WTC11 (cell line): Measurements from ENCODE around the gene SEPTIN10. TPM values are rescaled to one million over a fixed set of nuclear protein-coding genes. Genes with fewer than 3 reads are reported as not detected.

Experiments used
- ATAC-seq: fragments of 200-7000 bp; cut with Tn5 transposase; 2 replicates; pipeline ENCODE4 v1.10.0; 2021; ENCODE audit warnings: mild to moderate bottlenecking, moderate library complexity
- CTCF ChIA-PET: fragments of 300-600 bp; sonication (Branson Sonifier 250); formaldehyde crosslinking; loops from one replicate; lab custom pipeline; 2021; ENCODE audit warnings: antibody characterized with exemption; lab: Charles Lee
- POLR2A ChIA-PET: fragments of 350-600 bp; sonication (Branson Sonifier 250); formaldehyde crosslinking; loops from one replicate; lab custom pipeline; 2021; ENCODE audit warnings: antibody characterized with exemption; lab: Charles Lee
- DNase-seq: peaks from one replicate; pipeline ENCODE4 v3.0.0; 2021; ENCODE audit warnings: low spot score
- H3K27ac Mint-ChIP-seq: 2 replicates; pipeline ENCODE4 v1.8.0; 2021; ENCODE audit warnings: mixed read lengths
- H3K27me3 Mint-ChIP-seq: 2 replicates; pipeline ENCODE4 v1.8.0; 2021; ENCODE audit warnings: low read depth, mild to moderate bottlenecking, moderate library complexity, mixed read lengths
- H3K36me3 Mint-ChIP-seq: 2 replicates; pipeline ENCODE4 v1.8.0; 2021; ENCODE audit warnings: mixed read lengths
- H3K4me1 Mint-ChIP-seq: 2 replicates; pipeline ENCODE4 v1.8.0; 2022; ENCODE audit warnings: mixed read lengths
- H3K4me3 Mint-ChIP-seq: 2 replicates; pipeline ENCODE4 v1.8.0; 2021; ENCODE audit warnings: mild to moderate bottlenecking, moderate library complexity, mixed read lengths
- H3K9me3 Mint-ChIP-seq: 2 replicates; pipeline ENCODE4 v1.8.0; 2021; ENCODE audit warnings: mixed read lengths
- ATF1 ChIP-seq: sonication (generic); formaldehyde crosslinking; IDR thresholded peaks from 2 replicates; pipeline ENCODE4 v1.8.1; 2023; ENCODE audit warnings: mild to moderate bottlenecking, moderate library complexity, missing genetic modification reagents
- CTCF ChIP-seq: fragments of 200-600 bp; IDR thresholded peaks from 2 replicates; pipeline ENCODE4 v1.8.0; 2022; ENCODE audit warnings: antibody characterized with exemption
- EMX1 ChIP-seq: fragments of 250-450 bp; sonication (Bioruptor Pico); IDR thresholded peaks from 2 replicates; pipeline ENCODE4 v1.8.0; 2021; ENCODE audit warnings: mild to moderate bottlenecking
- GTF2I ChIP-seq: fragments of 250-450 bp; sonication (Bioruptor Pico); conservative IDR thresholded peaks from 2 replicates; pipeline ENCODE4 v1.4.0; 2021; ENCODE audit warnings: mild to moderate bottlenecking
- MLX ChIP-seq: sonication (generic); formaldehyde crosslinking; IDR thresholded peaks from 2 replicates; pipeline ENCODE4 v1.8.1; 2023; ENCODE audit warnings: mild to moderate bottlenecking, missing genetic modification reagents, moderate library complexity
- TEAD4 ChIP-seq: sonication (generic); formaldehyde crosslinking; IDR thresholded peaks from 2 replicates; pipeline ENCODE4 v1.8.0; 2022; ENCODE audit warnings: mild to moderate bottlenecking, missing genetic modification reagents
- TP53 ChIP-seq: sonication (generic); formaldehyde crosslinking; IDR thresholded peaks from 2 replicates; pipeline ENCODE4 v1.8.1; 2023; ENCODE audit warnings: mild to moderate bottlenecking, missing genetic modification reagents
- USF1 ChIP-seq: sonication (generic); formaldehyde crosslinking; IDR thresholded peaks from 2 replicates; pipeline ENCODE4 v1.8.0; 2022; ENCODE audit warnings: mild to moderate bottlenecking, missing genetic modification reagents
- ZNF138 ChIP-seq: sonication (generic); formaldehyde crosslinking; conservative IDR thresholded peaks from 2 replicates; pipeline ENCODE4 v1.8.1; 2022; ENCODE audit warnings: mild to moderate bottlenecking, moderate library complexity, missing genetic modification reagents
- ZNF219 ChIP-seq: sonication (generic); formaldehyde crosslinking; IDR thresholded peaks from 2 replicates; pipeline ENCODE4 v1.8.0; 2023; ENCODE audit warnings: missing genetic modification reagents, mild to moderate bottlenecking, borderline replicate concordance
- ZNF232 ChIP-seq: sonication (generic); formaldehyde crosslinking; IDR thresholded peaks from 2 replicates; pipeline ENCODE4 v1.8.0; 2022; ENCODE audit warnings: mild to moderate bottlenecking, missing genetic modification reagents
- ZNF263 ChIP-seq: sonication (generic); formaldehyde crosslinking; IDR thresholded peaks from 2 replicates; pipeline ENCODE4 v1.8.1; 2022; ENCODE audit warnings: low read depth, mild to moderate bottlenecking, moderate library complexity, missing genetic modification reagents
- ZNF317 ChIP-seq: sonication (generic); formaldehyde crosslinking; IDR thresholded peaks from 2 replicates; pipeline ENCODE4 v1.8.1; 2023; ENCODE audit warnings: low read depth, mild to moderate bottlenecking, moderate library complexity, missing genetic modification reagents, borderline replicate concordance
- ZNF423 ChIP-seq: fragments of 250-450 bp; sonication (Bioruptor Pico); IDR thresholded peaks from 2 replicates; pipeline ENCODE4 v2.1.2; 2022; ENCODE audit warnings: mild to moderate bottlenecking, moderate library complexity
- total RNA-seq: library from RNA; stranded (reverse); gene quantifications from 3 replicates; pipeline ENCODE4 v1.2.3, GENCODE V29; 2021
- TF ChIP-seq, protein P1 (sequence below): sonication (generic); formaldehyde crosslinking; IDR thresholded peaks from 2 replicates; pipeline ENCODE4 v1.8.1; 2022; ENCODE audit warnings: missing genetic modification reagents, borderline replicate concordance
- TF ChIP-seq, protein P2 (sequence below): fragments of 250-450 bp; sonication (Bioruptor Pico); conservative IDR thresholded peaks from 2 replicates; pipeline ENCODE4 v1.9.0; 2021; ENCODE audit warnings: mild to moderate bottlenecking
- TF ChIP-seq, protein P3 (sequence below): sonication (generic); formaldehyde crosslinking; IDR thresholded peaks from 2 replicates; pipeline ENCODE4 v1.8.1; 2022; ENCODE audit warnings: mild to moderate bottlenecking, moderate library complexity, missing genetic modification reagents
- TF ChIP-seq, protein P4 (sequence below): sonication (generic); formaldehyde crosslinking; conservative IDR thresholded peaks from 2 replicates; pipeline ENCODE4 v1.8.1; 2023; ENCODE audit warnings: mild to moderate bottlenecking, low read depth, missing genetic modification reagents, moderate library complexity

The SEPTIN10 gene
- total RNA-seq, 1 experiment from 2014 or later = 86.8 TPM

DNA sequence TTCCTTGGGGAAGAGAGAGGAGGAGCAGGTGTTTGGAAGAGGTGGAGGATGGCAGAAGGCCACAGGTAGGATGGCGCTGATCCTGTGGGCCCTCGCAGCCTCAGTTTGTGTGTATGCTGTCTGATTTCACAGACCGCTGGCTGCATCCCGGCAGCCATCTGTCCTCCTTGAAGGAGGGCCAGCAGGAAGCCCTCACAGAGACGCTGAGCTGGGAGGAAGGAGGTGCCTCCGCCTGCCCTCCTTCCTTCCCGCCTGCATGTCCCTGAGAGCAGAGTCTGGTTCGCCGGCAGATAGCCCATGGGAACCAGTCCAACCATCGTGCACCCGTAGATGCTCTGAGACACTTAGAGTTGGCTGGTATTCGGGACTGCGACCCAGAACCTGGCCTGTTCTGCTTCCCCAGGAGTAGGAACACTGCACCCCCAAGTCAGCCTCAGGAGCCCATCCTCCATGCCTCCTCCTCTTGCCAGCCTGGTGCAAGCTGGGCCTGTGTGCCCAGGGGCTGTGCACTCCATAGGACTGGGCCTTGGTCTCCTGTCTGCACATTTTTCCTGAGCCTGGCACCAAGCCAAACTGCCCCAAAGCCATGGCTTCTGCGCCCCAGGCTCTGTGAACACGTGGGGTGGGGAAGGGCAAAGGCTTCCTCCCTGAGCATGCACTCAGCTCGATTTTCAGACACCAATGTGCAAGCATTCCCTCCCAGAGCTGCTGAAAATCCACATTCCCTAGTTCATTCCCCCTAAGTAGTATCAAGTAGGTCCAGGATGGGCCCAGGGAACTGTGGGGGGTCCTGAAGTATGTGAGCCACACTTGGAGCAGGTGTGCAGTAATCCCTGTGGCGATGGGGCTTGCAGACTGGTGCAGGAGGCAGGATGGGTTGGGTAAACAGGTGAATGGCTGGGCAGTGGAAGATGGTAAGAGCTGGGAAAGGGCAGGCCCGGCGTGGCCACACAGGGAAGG, 115.6 kb downstream of the SEPTIN10 start:
- peaks cover 8% of the 10 kb centered on the region for H3K9me3 Mint-ChIP-seq
- CTCF ChIA-PET = interaction anchor here (0.7 to 1.8 kb wide), 2 partner anchors 12 to 74 kb away, joined by 3 to 8 read pairs; no protein-coding TSS in a partner anchor
- no peak for TF ChIP-seq ZNF138 (CRISPR knock-in tag)
- no peak for TF ChIP-seq ZNF423 (CRISPR knock-in tag)
- TF ChIP-seq, all 79 proteins: peak for 0
- no peak for ATAC-seq
- H3K27me3 Mint-ChIP-seq = no peaks in the 10 kb centered on the region
- 0 out of 2 replicates have a peak, but pooled peaks cover 5% of the 10 kb centered on the region for H3K4me1 Mint-ChIP-seq
- POLR2A ChIA-PET = no interaction called here
- no peak overlapping the region for H3K4me3 Mint-ChIP-seq
- H3K36me3 Mint-ChIP-seq = 0 out of 2 replicates have a peak, but pooled peaks cover 3% of the 10 kb centered on the region
- no peak overlapping the region for H3K27ac Mint-ChIP-seq
- DNase-seq = no peak

DNA sequence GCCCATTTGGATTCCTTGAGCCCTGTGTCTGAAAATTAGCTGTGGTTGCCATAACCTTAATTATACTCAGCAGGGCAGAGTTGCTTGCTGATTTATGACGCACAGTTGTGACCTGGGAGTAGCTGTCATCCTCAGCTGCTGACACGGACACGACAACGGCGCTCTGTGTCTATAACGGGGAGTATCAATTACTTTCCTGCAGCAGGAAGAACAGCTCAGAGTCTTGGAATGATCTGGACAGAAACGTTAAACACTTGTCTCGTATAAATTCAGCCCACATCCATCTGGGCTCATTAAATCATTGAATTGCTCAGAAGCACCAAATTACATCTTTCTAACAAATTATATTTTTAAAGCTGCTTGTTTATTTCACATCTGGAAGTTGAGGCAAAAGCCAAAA, 116.3 kb downstream of the SEPTIN10 start:
- POLR2A ChIA-PET = no interaction called here

More for the DNA sequence above, 116.3 kb downstream of the SEPTIN10 start:
- no peak overlapping the region for H3K4me3 Mint-ChIP-seq
- H3K36me3 Mint-ChIP-seq = 0 out of 2 replicates have a peak, but pooled peaks cover 3% of the 10 kb centered on the region
- 0 out of 2 replicates have a peak, but pooled peaks cover 1% of the 10 kb centered on the region for H3K4me1 Mint-ChIP-seq
- DNase-seq (no peak), ATAC-seq (no peak)
- H3K9me3 Mint-ChIP-seq = peaks cover 8% of the 10 kb centered on the region
- no peak for TF ChIP-seq ZNF232 (CRISPR knock-in tag)
- TF ChIP-seq ZNF317 (CRISPR knock-in tag) = no peak
- TF ChIP-seq, protein P1, sequence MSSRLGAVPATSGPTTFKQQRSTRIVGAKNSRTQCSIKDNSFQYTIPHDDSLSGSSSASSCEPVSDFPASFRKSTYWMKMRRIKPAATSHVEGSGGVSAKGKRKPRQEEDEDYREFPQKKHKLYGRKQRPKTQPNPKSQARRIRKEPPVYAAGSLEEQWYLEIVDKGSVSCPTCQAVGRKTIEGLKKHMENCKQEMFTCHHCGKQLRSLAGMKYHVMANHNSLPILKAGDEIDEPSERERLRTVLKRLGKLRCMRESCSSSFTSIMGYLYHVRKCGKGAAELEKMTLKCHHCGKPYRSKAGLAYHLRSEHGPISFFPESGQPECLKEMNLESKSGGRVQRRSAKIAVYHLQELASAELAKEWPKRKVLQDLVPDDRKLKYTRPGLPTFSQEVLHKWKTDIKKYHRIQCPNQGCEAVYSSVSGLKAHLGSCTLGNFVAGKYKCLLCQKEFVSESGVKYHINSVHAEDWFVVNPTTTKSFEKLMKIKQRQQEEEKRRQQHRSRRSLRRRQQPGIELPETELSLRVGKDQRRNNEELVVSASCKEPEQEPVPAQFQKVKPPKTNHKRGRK (CRISPR knock-in tag) = no peak
- no peak for TF ChIP-seq EMX1 (CRISPR knock-in tag)
- TF ChIP-seq, protein P2, sequence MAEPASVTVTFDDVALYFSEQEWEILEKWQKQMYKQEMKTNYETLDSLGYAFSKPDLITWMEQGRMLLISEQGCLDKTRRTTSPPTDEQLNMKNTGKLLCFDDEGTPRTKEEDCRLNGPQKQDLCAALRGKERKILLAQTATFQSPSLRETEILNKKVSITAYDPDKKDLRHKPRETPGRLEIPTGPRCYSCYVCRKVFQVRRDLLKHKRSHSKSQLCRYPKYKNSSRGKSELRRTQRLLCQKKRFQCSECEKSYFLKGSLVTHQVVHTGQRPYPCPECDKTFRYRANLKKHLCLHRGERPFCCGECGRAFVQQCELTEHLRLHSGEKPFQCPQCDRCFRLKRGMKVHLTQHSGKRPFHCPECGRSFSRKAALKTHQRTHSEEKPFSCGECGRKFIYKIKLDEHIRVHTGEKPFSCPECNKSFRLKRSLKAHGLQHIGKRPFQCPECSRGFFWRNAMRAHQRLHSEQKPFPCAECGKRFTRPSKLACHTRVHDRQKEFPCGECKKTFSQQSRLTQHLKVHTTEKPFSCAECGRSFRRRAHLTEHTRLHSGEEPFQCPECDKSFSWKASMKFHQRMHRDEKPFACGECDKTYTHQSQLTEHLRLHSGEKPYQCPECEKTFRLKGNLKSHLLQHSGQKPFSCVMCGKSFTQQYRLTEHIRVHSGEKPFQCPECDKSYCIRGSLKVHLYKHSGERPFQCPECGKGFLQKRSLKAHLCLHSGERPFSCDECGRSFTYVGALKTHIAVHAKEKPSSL (CRISPR knock-in tag) = no peak
- no peak for TF ChIP-seq ATF1 (CRISPR knock-in tag)
- TF ChIP-seq, protein P3, sequence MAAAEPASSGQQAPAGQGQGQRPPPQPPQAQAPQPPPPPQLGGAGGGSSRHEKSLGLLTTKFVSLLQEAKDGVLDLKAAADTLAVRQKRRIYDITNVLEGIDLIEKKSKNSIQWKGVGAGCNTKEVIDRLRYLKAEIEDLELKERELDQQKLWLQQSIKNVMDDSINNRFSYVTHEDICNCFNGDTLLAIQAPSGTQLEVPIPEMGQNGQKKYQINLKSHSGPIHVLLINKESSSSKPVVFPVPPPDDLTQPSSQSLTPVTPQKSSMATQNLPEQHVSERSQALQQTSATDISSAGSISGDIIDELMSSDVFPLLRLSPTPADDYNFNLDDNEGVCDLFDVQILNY = no peak
- TF ChIP-seq TP53 (CRISPR knock-in tag) = no peak
- TF ChIP-seq ZNF263 (CRISPR knock-in tag) = no peak
- TF ChIP-seq, protein P4, sequence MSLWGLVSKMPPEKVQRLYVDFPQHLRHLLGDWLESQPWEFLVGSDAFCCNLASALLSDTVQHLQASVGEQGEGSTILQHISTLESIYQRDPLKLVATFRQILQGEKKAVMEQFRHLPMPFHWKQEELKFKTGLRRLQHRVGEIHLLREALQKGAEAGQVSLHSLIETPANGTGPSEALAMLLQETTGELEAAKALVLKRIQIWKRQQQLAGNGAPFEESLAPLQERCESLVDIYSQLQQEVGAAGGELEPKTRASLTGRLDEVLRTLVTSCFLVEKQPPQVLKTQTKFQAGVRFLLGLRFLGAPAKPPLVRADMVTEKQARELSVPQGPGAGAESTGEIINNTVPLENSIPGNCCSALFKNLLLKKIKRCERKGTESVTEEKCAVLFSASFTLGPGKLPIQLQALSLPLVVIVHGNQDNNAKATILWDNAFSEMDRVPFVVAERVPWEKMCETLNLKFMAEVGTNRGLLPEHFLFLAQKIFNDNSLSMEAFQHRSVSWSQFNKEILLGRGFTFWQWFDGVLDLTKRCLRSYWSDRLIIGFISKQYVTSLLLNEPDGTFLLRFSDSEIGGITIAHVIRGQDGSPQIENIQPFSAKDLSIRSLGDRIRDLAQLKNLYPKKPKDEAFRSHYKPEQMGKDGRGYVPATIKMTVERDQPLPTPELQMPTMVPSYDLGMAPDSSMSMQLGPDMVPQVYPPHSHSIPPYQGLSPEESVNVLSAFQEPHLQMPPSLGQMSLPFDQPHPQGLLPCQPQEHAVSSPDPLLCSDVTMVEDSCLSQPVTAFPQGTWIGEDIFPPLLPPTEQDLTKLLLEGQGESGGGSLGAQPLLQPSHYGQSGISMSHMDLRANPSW (CRISPR knock-in tag) = no peak
- no peak for TF ChIP-seq GTF2I (CRISPR knock-in tag)
- TF ChIP-seq TEAD4 (CRISPR knock-in tag) = no peak
- no peak for TF ChIP-seq ZNF219 (CRISPR knock-in tag)
- TF ChIP-seq MLX = no peak
- TF ChIP-seq USF1 (CRISPR knock-in tag) = no peak
- TF ChIP-seq CTCF = no peak
- H3K27me3 Mint-ChIP-seq = no peaks in the 10 kb centered on the region
- CTCF ChIA-PET = interaction anchor here (0.7 to 1.8 kb wide), 2 partner anchors 13 to 74 kb away, joined by 3 to 8 read pairs; no protein-coding TSS in a partner anchor
- H3K27ac Mint-ChIP-seq = no peak overlapping the region
